IMR-90 (cell line): Measurements from ENCODE around the gene KRT37.
"Not testable (repeated sequence)": the region's sequence is repeated elsewhere in the genome, so short reads cannot be mapped to it uniquely, and the experiment has no call there.

Experiments used
- CEBPB ChIP-seq: IDR thresholded peaks from 2 replicates; pipeline ENCODE4 v1.6.1; 2012; ENCODE audit warnings: low read depth, low read length, improper control_type of control experiment
- CTCF ChIP-seq: conservative IDR thresholded peaks from 2 replicates; pipeline ENCODE4 v1.5.1; 2012; ENCODE audit warnings: mild to moderate bottlenecking, low read depth, low read length, improper control_type of control experiment
- FOS ChIP-seq: fragments of 150-350 bp; IDR thresholded peaks from 2 replicates; pipeline ENCODE4 v1.6.1; 2016; ENCODE audit warnings: low read depth, low read length
- MAZ ChIP-seq: IDR thresholded peaks from 2 replicates; pipeline ENCODE4 v1.6.1; 2012; ENCODE audit warnings: low read depth, mild to moderate bottlenecking, low read length, improper control_type of control experiment, moderate library complexity, borderline replicate concordance
- MXI1 ChIP-seq: IDR thresholded peaks from 2 replicates; pipeline ENCODE4 v1.6.1; 2012; ENCODE audit warnings: low read depth, mild to moderate bottlenecking, low read length, moderate library complexity, borderline replicate concordance
- POLR2A ChIP-seq: IDR thresholded peaks from 2 replicates; pipeline ENCODE4 v1.6.1; 2012; ENCODE audit warnings: mild to moderate bottlenecking, low read depth, low read length
- RAD21 ChIP-seq: IDR thresholded peaks from 2 replicates; pipeline ENCODE4 v1.6.1; 2012; ENCODE audit warnings: low read length, improper control_type of control experiment
- RCOR1 ChIP-seq: IDR thresholded peaks from 2 replicates; pipeline ENCODE4 v1.6.1; 2012; ENCODE audit warnings: mild to moderate bottlenecking, low read length, improper control_type of control experiment; ENCODE audit not compliant: insufficient replicate concordance
- RFX5 ChIP-seq: IDR thresholded peaks from 2 replicates; pipeline ENCODE4 v1.8.0; 2012; ENCODE audit warnings: low read depth, mild to moderate bottlenecking, low read length, moderate library complexity

DNA sequence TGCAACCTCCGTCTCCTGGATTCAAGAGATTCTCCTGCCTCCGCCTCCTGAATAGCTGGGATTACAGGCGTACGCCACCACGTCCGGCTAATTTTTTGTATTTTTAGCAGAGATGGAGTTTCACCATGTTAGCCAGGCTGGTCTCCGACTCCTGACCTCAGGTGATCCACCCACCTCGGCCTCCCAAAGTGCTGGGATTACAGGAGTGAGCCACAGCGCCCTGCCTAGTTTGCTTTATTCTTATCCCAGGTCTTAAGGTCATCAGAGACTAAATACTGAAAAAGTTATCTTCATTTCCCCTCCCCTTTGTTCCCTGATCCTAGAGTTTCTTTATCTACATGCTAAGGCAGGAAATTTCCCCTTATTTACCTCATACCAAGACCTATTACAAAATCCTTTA is 6.0 kb upstream of the KRT37 start:
- TF ChIP-seq CTCF, RFX5, FOS, RCOR1, MAZ, POLR2A, RAD21, CEBPB, MXI1: not testable (repeated sequence)
